Stimulated activated naive CD8-positive, alpha-beta T cell treated with anti-CD3 and anti-CD28 coated beads, Interleukin-15, Interleukin-2, amounts not matched to agents 100 ng/mL and 50 ng/mL, for 24 hours (primary cell): Measurements from ENCODE around the gene CYP8B1.
"Not testable (repeated sequence)": the region's sequence is repeated elsewhere in the genome, so short reads cannot be mapped to it uniquely, and the experiment has no call there.

Experiments used
- H3K27ac Mint-ChIP-seq: one replicate; pipeline ENCODE4 v1.8.0; 2021; ENCODE audit warnings: mild to moderate bottlenecking, mixed read lengths
- H3K27me3 Mint-ChIP-seq: one replicate; pipeline ENCODE4 v1.8.0; 2021; ENCODE audit warnings: mixed read lengths
- H3K36me3 Mint-ChIP-seq: one replicate; pipeline ENCODE4 v1.8.0; 2021; ENCODE audit warnings: low read depth, mixed read lengths
- H3K4me1 Mint-ChIP-seq: one replicate; pipeline ENCODE4 v1.8.0; 2021; ENCODE audit warnings: low read depth, mixed read lengths
- H3K4me3 Mint-ChIP-seq: one replicate; pipeline ENCODE4 v1.8.0; 2021; ENCODE audit warnings: mild to moderate bottlenecking, mixed read lengths
- H3K9me3 Mint-ChIP-seq: one replicate; pipeline ENCODE4 v1.8.0; 2021; ENCODE audit warnings: mixed read lengths

The CYP8B1 gene

DNA sequence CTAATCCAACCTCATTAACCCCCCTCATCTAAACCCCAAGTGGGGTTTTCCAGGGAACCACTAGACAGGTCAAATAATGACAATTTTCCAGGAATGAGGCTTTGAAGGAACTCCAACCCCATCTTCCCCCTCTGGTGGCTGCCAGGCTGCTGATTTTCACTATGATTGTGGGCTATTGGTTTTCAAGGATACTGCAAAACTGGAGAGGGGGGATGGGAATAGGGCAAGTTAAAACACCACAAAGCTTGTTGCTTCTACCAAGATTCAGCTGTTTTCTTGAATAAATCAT lies 19.8 kb upstream of the CYP8B1 start:
- no peaks in the 10 kb centered on the region for H3K36me3 Mint-ChIP-seq
- H3K4me1 Mint-ChIP-seq = no peaks in the 10 kb centered on the region
- no peaks in the 10 kb centered on the region for H3K9me3 Mint-ChIP-seq
- peaks cover 6% of the 10 kb centered on the region for H3K27me3 Mint-ChIP-seq
- H3K4me3 Mint-ChIP-seq = no peak overlapping the region
- H3K27ac Mint-ChIP-seq = no peak overlapping the region

DNA sequence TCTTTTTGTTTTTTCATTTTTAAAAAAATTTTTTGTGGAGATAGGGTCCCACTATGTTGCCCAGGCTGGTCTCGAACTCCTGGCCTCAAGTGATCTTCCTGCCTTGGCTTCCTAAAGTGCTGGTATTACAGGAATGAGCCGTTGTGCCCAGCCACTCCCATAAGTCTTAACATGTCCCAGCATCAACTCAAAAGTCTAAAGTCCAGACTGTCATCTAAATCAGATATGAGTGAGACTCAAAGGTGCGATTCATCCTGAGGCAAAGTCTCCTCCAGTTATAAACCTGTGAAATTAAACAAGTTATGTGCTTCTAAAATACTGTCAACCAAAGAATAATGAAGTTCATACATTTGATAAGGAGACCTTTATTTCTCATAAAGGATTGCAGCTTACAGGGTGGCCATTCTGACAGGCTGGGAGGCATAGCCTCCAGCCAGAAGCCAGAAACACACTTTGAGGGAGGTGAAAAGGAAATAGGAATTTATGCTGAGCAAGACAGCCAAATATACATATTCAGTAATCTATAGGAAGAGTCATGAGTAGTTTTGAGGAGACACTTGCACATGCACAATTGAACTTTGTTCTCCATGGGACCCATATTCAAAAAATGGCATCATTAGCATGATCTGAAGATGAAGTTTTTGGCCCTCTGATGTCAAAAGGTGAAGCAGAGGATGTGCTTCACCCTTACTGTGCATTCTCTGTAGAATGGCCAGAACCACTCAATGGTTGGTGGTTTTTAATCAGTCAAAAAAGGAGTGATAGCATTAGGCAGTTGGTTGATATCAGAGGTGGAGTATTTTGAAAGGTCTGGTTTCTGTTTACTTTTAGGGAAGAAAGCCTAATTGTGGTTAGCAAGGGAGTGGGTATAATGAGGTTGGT lies 19.3 kb upstream of the CYP8B1 start:
- Mint-ChIP-seq H3K27me3 (peaks cover 7% of the 10 kb centered on the region), H3K27ac (no peak overlapping the region), H3K9me3 (no peaks in the 10 kb centered on the region)

DNA sequence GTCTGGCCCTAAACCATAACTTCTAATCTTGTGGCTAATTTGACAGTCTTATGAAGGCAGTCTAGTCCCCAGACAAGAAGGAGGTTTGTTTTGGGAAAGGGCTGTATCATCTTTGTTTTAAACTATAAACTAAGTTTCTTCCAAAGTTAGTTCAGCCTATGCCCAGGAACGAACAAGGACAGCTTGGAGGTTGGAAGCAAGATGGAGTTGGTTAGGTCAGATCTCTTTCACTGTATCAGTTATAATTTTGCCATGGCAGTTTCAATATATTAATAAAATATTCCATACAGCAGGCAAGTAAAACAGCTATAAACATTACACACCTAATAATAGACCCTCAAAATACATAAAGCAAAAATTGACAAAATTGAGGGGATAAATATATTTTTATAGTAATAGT lies 17.1 kb upstream of the CYP8B1 start:
- H3K4me1 Mint-ChIP-seq = no peaks in the 10 kb centered on the region

More for the DNA sequence above, 19.3 kb upstream of the CYP8B1 start:
- Mint-ChIP-seq H3K4me3 (no peak overlapping the region), H3K36me3 (no peaks in the 10 kb centered on the region), H3K4me1 (no peaks in the 10 kb centered on the region)

DNA sequence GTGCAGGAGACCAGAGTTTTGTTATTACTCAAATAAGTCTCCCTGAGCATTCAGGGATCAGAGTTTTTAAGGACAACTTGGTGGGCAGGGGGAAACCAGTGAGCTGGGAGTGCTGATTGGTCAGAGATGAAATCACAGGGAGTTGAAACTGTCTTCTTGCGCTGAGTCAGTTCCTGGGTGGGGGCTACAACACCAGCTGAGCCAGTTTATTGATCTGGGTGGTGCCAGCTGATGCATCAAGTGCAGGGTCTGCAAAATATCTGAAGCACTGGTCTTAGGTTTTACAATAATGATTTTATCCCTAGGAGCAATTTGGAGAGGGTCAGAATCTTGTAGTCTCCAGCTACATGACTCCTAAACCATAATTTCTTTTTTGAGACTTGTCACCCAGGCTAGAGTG lies 16.5 kb upstream of the CYP8B1 start:
- Mint-ChIP-seq H3K36me3 (no peaks in the 10 kb centered on the region), H3K4me1 (no peaks in the 10 kb centered on the region), H3K4me3 (no peak overlapping the region), H3K9me3 (no peaks in the 10 kb centered on the region), H3K27me3 (peaks cover 22% of the 10 kb centered on the region), H3K27ac (no peak overlapping the region)

More for the DNA sequence above, 17.1 kb upstream of the CYP8B1 start:
- Mint-ChIP-seq H3K9me3 (no peaks in the 10 kb centered on the region), H3K27me3 (peaks cover 20% of the 10 kb centered on the region), H3K4me3 (no peak overlapping the region), H3K36me3 (no peaks in the 10 kb centered on the region), H3K27ac (no peak overlapping the region)

DNA sequence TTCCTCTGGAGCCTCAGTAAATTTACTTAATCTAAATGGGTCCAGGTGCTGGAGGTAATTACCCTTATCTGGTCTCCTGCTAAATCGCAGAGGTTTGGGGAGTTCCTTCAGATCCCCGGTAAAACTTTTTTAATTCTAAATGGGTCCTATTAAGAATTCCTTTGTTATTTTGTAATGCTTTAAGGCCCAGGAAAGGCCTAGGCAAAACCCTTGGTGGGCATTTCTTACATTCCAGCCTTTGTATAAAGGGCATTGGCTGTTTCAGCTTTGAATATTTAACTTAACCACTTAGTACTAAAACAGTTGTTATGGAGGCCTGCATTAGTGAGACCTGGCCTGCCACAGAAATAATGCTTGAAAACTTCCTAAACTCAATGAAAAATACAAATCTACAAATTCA lies 15.4 kb upstream of the CYP8B1 start:
- H3K4me3 Mint-ChIP-seq = no peak overlapping the region
- H3K27me3 Mint-ChIP-seq = peaks cover 27% of the 10 kb centered on the region
- no peaks in the 10 kb centered on the region for H3K36me3 Mint-ChIP-seq
- H3K27ac Mint-ChIP-seq = no peak overlapping the region
- no peaks in the 10 kb centered on the region for H3K9me3 Mint-ChIP-seq
- no peaks in the 10 kb centered on the region for H3K4me1 Mint-ChIP-seq

DNA sequence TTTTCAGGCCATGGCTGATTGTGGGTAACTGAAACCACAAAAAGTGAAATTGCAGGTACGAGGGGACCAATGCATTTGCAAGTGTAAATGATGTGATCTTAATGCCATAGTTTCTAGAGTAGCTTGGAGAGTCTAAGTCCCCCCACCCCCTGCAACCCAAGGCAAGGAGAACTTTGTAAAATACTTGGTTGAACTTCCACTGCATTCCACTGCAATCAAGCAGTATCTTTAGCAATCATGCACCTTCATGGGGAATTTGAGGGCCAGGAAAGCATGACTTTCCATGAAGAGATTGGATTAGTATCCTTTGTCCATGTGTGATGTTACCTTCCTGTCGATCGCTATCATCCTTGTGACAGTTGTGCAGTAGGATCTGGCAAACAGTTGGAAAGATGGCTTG lies 11.4 kb upstream of the CYP8B1 start:
- Mint-ChIP-seq H3K36me3 (no peaks in the 10 kb centered on the region), H3K27ac (no peak overlapping the region), H3K4me1 (peaks cover 5% of the 10 kb centered on the region), H3K9me3 (no peaks in the 10 kb centered on the region), H3K4me3 (no peak overlapping the region), H3K27me3 (peaks cover 27% of the 10 kb centered on the region)

DNA sequence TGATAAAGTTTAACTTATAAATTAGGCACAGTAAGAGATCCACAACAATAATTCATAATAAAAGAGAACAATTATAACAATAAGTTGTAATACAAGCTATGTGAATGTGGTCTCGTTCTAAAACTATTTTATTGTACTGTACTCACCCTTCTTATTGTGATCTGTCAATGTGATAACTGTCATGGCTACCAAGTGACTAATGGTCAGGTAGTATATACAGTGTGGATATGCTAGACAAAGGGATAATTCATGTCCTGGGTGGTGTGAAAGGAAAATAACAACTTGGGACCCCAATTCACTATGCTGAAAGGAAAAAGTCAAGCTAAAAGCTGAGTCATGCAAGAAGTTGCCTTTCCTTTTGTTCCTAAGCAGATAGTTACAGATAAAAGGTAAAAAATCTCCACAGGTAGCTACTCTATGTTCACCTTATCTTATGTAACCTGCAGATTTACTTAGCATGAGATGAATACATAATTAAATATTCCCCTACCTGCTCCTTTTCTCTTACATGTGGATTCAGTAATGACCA lies 10.7 kb upstream of the CYP8B1 start:
- Mint-ChIP-seq H3K27me3 (peaks cover 21% of the 10 kb centered on the region), H3K4me1 (peaks cover 10% of the 10 kb centered on the region), H3K27ac (no peak overlapping the region), H3K4me3 (no peak overlapping the region), H3K36me3 (no peaks in the 10 kb centered on the region), H3K9me3 (no peaks in the 10 kb centered on the region)

DNA sequence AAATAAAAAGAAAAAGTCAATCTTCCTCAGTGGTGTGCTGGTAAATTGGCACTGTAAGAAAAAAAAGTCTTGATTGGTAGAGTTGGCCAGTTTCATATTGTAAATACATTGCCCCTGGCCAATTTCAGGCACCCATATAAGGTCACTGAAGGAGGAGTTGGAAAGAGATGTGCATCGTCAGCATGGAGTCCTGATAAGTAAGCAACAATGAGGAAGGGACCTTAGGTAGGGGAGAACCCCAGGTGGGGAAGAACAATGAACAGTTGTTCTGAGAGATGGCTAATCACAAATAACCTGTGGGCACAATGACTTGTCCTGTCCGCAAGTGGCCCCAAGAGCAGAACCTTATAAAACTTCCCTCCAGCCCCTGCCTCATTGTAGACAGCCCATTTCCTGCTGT lies 8.6 kb upstream of the CYP8B1 start:
- Mint-ChIP-seq H3K27ac (no peak overlapping the region), H3K4me1 (peaks cover 15% of the 10 kb centered on the region), H3K9me3 (no peaks in the 10 kb centered on the region), H3K4me3 (no peak overlapping the region), H3K27me3 (peaks cover 21% of the 10 kb centered on the region), H3K36me3 (no peaks in the 10 kb centered on the region)

DNA sequence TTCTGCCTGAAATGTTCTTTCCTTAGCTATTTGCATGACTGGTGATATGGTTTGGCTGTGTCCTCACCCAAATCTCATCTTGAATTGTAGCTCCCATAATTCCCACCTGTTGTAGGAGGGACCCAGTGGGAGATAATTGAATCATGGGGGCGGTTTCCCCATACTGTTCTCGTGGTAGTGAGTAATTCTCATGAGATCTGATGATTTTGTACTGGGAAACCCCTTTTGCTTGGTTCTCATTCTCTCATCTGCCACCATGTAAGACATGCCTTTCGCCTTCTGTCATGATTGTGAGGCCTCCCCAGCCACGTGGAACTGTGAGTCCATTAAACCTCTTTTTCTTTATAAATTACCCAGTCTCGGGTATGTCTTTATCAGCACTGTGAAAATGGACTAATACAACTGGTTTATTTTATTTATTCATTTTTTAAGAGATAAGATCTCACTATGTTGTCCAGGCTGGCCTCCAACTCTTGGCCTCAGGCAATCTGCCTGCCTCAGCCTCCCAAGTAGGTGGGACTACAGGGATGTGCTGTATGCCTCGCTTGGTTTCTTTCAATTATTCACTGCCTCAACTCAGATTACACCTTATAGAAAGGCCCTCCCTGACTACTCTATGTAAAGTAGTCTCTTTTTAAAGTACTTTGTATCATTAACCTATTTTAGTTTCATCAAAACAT lies 7.7 kb upstream of the CYP8B1 start:
- H3K4me3 Mint-ChIP-seq, H3K36me3 Mint-ChIP-seq, H3K9me3 Mint-ChIP-seq, H3K27ac Mint-ChIP-seq: not testable (repeated sequence)
- Mint-ChIP-seq H3K27me3 (peaks cover 14% of the 10 kb centered on the region), H3K4me1 (peaks cover 15% of the 10 kb centered on the region)

DNA sequence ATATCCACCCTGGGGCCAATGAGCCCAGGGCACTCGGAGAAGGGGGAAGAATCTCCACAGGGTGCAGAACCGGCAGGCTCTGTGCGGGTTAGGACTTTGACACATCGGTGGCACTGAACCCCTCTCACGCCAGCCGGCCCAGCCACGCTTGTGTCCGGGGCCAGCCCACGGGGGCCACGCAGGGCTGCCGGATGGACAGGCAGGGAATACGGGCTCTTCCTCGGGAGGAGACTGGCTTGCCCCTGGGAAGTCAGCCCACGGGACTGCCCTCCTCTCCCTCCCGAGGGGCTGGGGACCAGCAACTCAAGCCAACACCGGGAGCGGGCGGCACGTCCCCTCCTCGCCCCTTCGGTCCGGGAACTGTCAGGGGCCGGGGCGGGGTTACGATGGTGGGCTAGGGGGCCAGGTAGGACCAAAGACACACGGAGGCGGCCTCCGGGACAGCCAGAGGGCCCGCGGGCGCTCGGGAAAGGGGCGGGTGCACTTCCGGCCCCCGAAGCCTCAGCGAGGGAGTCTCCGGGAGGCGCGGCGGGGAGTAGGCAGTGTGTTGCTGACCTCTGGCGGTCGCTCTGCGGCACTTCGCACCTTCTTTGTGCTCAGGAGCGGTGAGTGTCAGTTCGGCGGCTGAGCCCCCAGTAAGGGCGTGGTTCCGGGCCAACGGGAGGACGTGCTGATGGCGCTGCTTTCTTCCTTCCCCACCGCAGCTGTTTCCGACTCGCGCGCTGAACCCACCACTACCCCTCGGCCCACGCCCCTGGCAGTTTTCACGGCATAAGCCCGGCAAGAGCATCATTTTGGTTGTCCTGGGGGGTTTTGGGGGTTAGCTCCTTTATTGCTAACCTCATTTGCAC lies 5.1 kb upstream of the CYP8B1 start:
- H3K36me3 Mint-ChIP-seq = no peaks in the 10 kb centered on the region
- peaks cover 4% of the 10 kb centered on the region for H3K27me3 Mint-ChIP-seq
- peaks cover 15% of the 10 kb centered on the region for H3K4me1 Mint-ChIP-seq
- peak overlapping the region; percentile 87 for H3K4me3 Mint-ChIP-seq
- no peaks in the 10 kb centered on the region for H3K9me3 Mint-ChIP-seq
- peak overlapping the region; percentile 65 for H3K27ac Mint-ChIP-seq

DNA sequence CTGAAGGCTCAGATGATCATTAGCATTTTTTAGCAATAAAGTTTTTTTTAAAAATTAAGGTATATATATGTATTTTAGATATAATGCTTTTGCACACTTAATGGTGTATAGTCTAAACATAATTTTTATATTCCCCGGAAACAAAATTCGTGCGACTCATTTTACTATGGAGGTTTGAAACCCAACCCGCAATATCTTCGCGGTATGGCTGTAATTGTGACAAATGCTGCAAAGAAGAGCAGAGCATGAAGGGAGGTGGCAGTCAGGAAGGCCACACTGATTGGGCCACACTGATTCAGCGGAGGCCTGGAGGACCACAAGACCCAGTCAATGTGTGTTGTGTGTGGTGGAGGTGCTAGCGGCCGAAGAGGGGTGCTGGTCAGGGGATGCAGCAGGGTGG lies 4.5 kb upstream of the CYP8B1 start:
- peaks cover 4% of the 10 kb centered on the region for H3K27me3 Mint-ChIP-seq
- H3K9me3 Mint-ChIP-seq = no peaks in the 10 kb centered on the region
- peak overlapping the region; percentile 9 for H3K27ac Mint-ChIP-seq
- peak overlapping the region; percentile 87 for H3K4me3 Mint-ChIP-seq
- H3K4me1 Mint-ChIP-seq = peaks cover 15% of the 10 kb centered on the region
- no peaks in the 10 kb centered on the region for H3K36me3 Mint-ChIP-seq

DNA sequence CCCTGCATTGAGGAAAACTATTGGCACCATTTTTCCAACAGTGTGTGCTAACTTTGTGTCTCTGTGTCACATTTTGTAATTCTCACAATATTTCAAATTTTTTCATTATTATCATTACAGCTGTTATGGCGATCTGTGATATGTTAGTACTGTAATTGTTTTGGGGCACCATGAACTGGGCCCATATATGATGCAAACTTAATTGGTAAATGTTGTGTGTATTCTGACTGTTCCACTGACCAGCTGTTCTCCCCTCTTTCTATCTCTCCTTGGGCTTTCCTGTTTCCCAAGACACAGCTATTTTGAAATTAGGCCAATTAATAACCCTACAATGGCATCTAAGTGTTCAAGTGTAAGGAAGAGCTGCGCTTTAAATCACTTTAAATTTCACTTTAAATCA lies 2.2 kb upstream of the CYP8B1 start:
- H3K36me3 Mint-ChIP-seq = no peaks in the 10 kb centered on the region
- H3K4me3 Mint-ChIP-seq = no peak overlapping the region
- no peak overlapping the region for H3K27ac Mint-ChIP-seq
- peaks cover 9% of the 10 kb centered on the region for H3K4me1 Mint-ChIP-seq
- H3K27me3 Mint-ChIP-seq = peaks cover 4% of the 10 kb centered on the region
- H3K9me3 Mint-ChIP-seq = no peaks in the 10 kb centered on the region

DNA sequence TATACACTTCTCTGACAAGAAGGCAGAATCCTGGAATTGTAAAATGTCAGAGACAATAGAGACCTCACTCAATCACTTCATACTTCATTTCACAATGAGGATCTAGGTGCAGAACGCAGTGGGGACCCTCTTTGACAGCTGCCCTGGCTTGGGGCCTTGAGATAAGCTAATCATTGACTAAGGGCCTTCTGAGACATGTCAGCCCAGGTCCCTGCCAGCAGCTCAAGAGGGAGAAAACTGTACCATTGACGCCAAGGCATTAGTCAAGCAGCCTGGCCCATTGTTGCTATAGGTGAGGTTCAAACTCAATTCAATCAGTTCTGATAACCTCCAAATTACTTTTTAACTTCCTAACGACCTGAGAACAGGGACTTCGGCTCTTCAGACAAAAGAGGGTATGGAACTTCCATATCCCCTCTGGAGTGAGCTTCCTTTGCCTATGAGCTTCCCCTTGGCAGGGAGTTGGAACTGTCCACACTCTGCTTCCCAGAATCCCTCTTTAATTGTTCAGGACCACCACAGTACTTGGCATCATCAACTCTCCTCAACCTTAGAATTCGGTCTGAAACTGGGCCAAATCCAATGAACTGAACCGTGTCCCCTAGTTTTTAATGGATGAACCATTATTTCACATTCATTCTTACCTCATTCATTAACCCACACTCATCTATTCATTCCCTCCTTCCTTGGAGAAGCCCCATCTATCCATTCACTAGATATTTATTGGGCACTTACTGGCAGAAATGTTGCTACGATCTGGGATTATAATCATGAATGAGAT lies 1.5 kb upstream of the CYP8B1 start:
- Mint-ChIP-seq H3K4me3 (no peak overlapping the region), H3K36me3 (no peaks in the 10 kb centered on the region), H3K27me3 (peaks cover 7% of the 10 kb centered on the region), H3K27ac (no peak overlapping the region), H3K4me1 (peaks cover 9% of the 10 kb centered on the region), H3K9me3 (no peaks in the 10 kb centered on the region)

DNA sequence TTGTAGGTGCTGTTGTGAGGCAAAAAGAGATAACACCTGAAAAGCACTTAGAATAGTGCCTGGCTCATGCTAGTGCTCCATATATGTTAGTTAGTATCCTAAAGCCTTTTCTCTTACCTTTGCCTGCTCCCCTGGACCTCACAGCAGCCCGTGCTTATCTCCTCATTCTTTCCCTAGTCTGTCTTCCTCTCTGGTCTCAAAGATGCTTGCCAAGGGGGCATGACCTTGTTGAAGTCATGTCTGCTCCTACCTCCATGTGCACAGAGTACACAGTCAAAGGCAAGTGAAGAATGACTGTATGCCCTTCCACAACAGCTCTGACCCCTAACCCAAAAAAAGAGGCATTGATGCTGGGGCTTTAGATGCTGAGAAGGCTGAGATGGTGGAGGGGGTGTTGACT lies 722 bp upstream of the CYP8B1 start:
- Mint-ChIP-seq H3K27me3 (peaks cover 7% of the 10 kb centered on the region), H3K36me3 (no peaks in the 10 kb centered on the region), H3K27ac (no peak overlapping the region), H3K4me3 (no peak overlapping the region), H3K4me1 (peaks cover 5% of the 10 kb centered on the region), H3K9me3 (no peaks in the 10 kb centered on the region)
